SK-N-SH (cell line): Measurements from ENCODE around the gene SZT2. TPM values are rescaled to one million over a fixed set of nuclear protein-coding genes. Genes with fewer than 3 reads are reported as not detected.

Experiments used
- CTCF ChIA-PET: fragments of 300-600, 350-600 bp; formaldehyde crosslinking; extraction: SDS; loops from one replicate; lab custom pipeline; 2021; lab: Yijun Ruan, JAX
- POLR2A ChIA-PET: fragments of 350-600 bp; sonication (Branson Sonifier 250); formaldehyde crosslinking; extraction: SDS; loops from one replicate; lab custom pipeline; 2020; ENCODE audit warnings: antibody characterized with exemption, inconsistent platforms; lab: Yijun Ruan, JAX
- DNase-seq: peaks from one replicate; pipeline ENCODE4 v3.0.0; 2012
- H2AFZ ChIP-seq: fragments of 200-600 bp; sonication (generic); 2 replicates; pipeline ENCODE4 v1.8.1; 2016; ENCODE audit warnings: antibody characterized with exemption, mild to moderate bottlenecking, low read depth
- H3F3A ChIP-seq: fragments of 200-600 bp; sonication (generic); replicated peaks from 2 replicates; pipeline ENCODE3; 2016; ENCODE audit warnings: antibody characterized with exemption, mild to moderate bottlenecking; ENCODE audit not compliant: insufficient read depth
- H3K27ac ChIP-seq, 2 experiments: fragments of 200-500 bp in 1 of 2; fragments of 200-600 bp in 1 of 2; sonication (Bioruptor generic) in 1 of 2; sonication (generic), shearing (Covaris generic) in 1 of 2; 2 replicates each; pipeline versions ENCODE4 v1.5.1 to v1.6.1; 2014 to 2016; ENCODE audit warnings: low read depth in 2 of 2, inconsistent platforms in 1 of 2, low read length in 1 of 2, mild to moderate bottlenecking in 1 of 2, mixed read lengths in 1 of 2
- H3K27me3 ChIP-seq: fragments of 200-600 bp; sonication (generic), shearing (Covaris generic); 2 replicates; pipeline ENCODE4 v1.6.1; 2016; ENCODE audit warnings: mixed run types; ENCODE audit not compliant: insufficient read depth
- H3K36me3 ChIP-seq, 2 experiments: fragments of 200-500 bp in 1 of 2; fragments of 200-600 bp in 1 of 2; sonication (Bioruptor generic) in 1 of 2; sonication (generic) in 1 of 2; replicated peaks in 1 of 2; 2 replicates each; pipeline versions ENCODE3 to v1.5.1; 2014 to 2016; ENCODE audit warnings: low read length in 1 of 2, mild to moderate bottlenecking in 1 of 2; ENCODE audit not compliant: insufficient read depth in 2 of 2, control insufficient read depth in 1 of 2
- H3K4me1 ChIP-seq, 2 experiments: fragments of 200-500 bp in 1 of 2; fragments of 200-600 bp in 1 of 2; sonication (Bioruptor generic) in 1 of 2; sonication (generic), shearing (Covaris generic) in 1 of 2; 2 replicates each; pipeline versions ENCODE4 v1.5.1 to v1.6.1; 2014 to 2016; ENCODE audit warnings: low read depth in 1 of 2, low read length in 1 of 2, mixed run types in 1 of 2; ENCODE audit not compliant: insufficient read depth in 2 of 2, control insufficient read depth in 1 of 2
- H3K4me2 ChIP-seq: fragments of 200-600 bp; sonication (generic), shearing (Covaris generic); 2 replicates; pipeline ENCODE4 v1.6.1; 2017; ENCODE audit warnings: mixed run types
- H3K4me3 ChIP-seq, 2 experiments: fragments of 200-500 bp in 1 of 2; fragments of 200-600 bp in 1 of 2; sonication (Bioruptor generic) in 1 of 2; sonication (generic), shearing (Covaris generic) in 1 of 2; 2 replicates each; pipeline versions ENCODE4 v1.5.1 to v1.8.1; 2014 to 2016; ENCODE audit warnings: low read depth in 2 of 2, inconsistent platforms in 1 of 2, low read length in 1 of 2, mild to moderate bottlenecking in 1 of 2, mixed read lengths in 1 of 2, moderate library complexity in 1 of 2
- H3K79me2 ChIP-seq: fragments of 200-600 bp; sonication (generic); 2 replicates; pipeline ENCODE4 v1.8.1; 2017; ENCODE audit warnings: mild to moderate bottlenecking; ENCODE audit not compliant: insufficient read depth
- H3K9ac ChIP-seq: fragments of 200-600 bp; sonication (generic); 2 replicates; pipeline ENCODE4 v1.6.1; 2017; ENCODE audit warnings: mixed run types
- H3K9me2 ChIP-seq: fragments of 200-600 bp; sonication (generic); 2 replicates; pipeline ENCODE4 v1.6.1; 2017; ENCODE audit warnings: mixed run types
- H3K9me3 ChIP-seq: fragments of 200-600 bp; sonication (generic); 2 replicates; pipeline ENCODE4 v1.6.1; 2017; ENCODE audit warnings: mixed run types, mild to moderate bottlenecking, moderate library complexity
- H4K20me1 ChIP-seq: fragments of 200-600 bp; sonication (generic); 2 replicates; pipeline ENCODE4 v1.6.1; 2017; ENCODE audit warnings: mild to moderate bottlenecking, mixed run types; ENCODE audit not compliant: insufficient read depth
- CTCF ChIP-seq: fragments of 200-600 bp; sonication (generic); IDR thresholded peaks from 2 replicates; pipeline ENCODE4 v1.6.1; 2017; ENCODE audit warnings: antibody characterized with exemption, mild to moderate bottlenecking, moderate library complexity
- EZH2phosphoT487 ChIP-seq: fragments of 200-600 bp; sonication (generic); IDR thresholded peaks from 2 replicates; pipeline ENCODE4 v1.6.1; 2017; ENCODE audit warnings: low read depth, mixed run types, mild to moderate bottlenecking, antibody characterized with exemption, moderate library complexity, borderline replicate concordance
- FOXM1 ChIP-seq: IDR thresholded peaks from 2 replicates; pipeline ENCODE4 v1.4.0; 2012; ENCODE audit warnings: low read depth, mild to moderate bottlenecking
- MXI1 ChIP-seq: IDR thresholded peaks from 2 replicates; pipeline ENCODE4 v1.6.1; 2012; ENCODE audit warnings: mild to moderate bottlenecking, low read depth, low read length, improper control_type of control experiment
- NFIC ChIP-seq: IDR thresholded peaks from 2 replicates; pipeline ENCODE4 v1.4.0; 2012; ENCODE audit warnings: borderline replicate concordance
- RCOR1 ChIP-seq: fragments of 150-350 bp; IDR thresholded peaks from 2 replicates; pipeline ENCODE4 v1.6.1; 2017; ENCODE audit warnings: antibody characterized with exemption, low read length
- USF1 ChIP-seq: IDR thresholded peaks from 2 replicates; pipeline ENCODE4 v1.4.0; 2012; ENCODE audit warnings: low read depth, borderline replicate concordance
- WGBS: methylation state at CpG from one replicate; pipeline ENCODE4 v1.1.6; 2017; ENCODE audit warnings: low lambda C conversion rate; 5-methylcytosine and 5-hydroxymethylcytosine counted together
- polyA plus RNA-seq, 3 experiments: library from polyadenylated mRNA; depleted of rRNA; stranded (reverse); fragments of >200 nt; gene quantifications; 2 replicates each; pipeline ENCODE4 v1.2.3, GENCODE V29; 2012

The SZT2 gene
- polyA plus RNA-seq, 1 of the 3 experiments (the other 2 are of a cell fraction): 12.9 TPM

- H3K9me3 ChIP-seq: no peaks in the 10 kb centered on the region
- ChIA-PET CTCF (no interaction called here), POLR2A (no interaction called here)
- H3F3A ChIP-seq: peaks cover 41% of the 10 kb centered on the region
- H3K9me2 ChIP-seq: no peaks in the 10 kb centered on the region
- H3K27me3 ChIP-seq: no peaks in the 10 kb centered on the region
- H3K36me3 ChIP-seq: peaks cover 34 to 38% of the 10 kb centered on the region in 2 experiments
- peaks cover 82% of the 10 kb centered on the region for H3K79me2 ChIP-seq
- H3K4me2 ChIP-seq: peak overlapping the region; percentile 81
- H3K4me3 ChIP-seq: peak overlapping the region; percentile 66 to 73
- H4K20me1 ChIP-seq: no peaks in the 10 kb centered on the region
- peaks cover 13 to 15% of the 10 kb centered on the region in 2 experiments; a peak in 3 of 4 replicates for H3K4me1 ChIP-seq
- H2AFZ ChIP-seq: no peak overlapping the region
- 48% methylated on average over 4 of the region's 5 CpGs for WGBS
- no peak overlapping the region for H3K27ac ChIP-seq
- DNase-seq: no peak
- no peak for TF ChIP-seq CTCF
- TF ChIP-seq NFIC: no peak
- TF ChIP-seq RCOR1: no peak
- TF ChIP-seq EZH2phosphoT487: no peak
- TF ChIP-seq USF1: no peak
- H3K9ac ChIP-seq: peak overlapping the region; percentile 75
Measured at GRCh38 chr1:43366601-43367025, 23.1 kb upstream of the SZT2 start.

GRCh38 chr1:43367026-43367903, 22.4 kb upstream of the SZT2 start:
- peak; percentile 74 for DNase-seq
- no peak overlapping the region for H2AFZ ChIP-seq
- CTCF ChIA-PET: interaction anchor here (1.7 kb wide), 1 partner anchor 9 kb away, joined by 9 read pairs; the partner anchor contains the start of gene CDC20
- peaks cover 12 to 13% of the 10 kb centered on the region in 2 experiments; a peak in 3 of 4 replicates for H3K4me1 ChIP-seq
- peaks cover 43% of the 10 kb centered on the region for H3F3A ChIP-seq
- peak overlapping the region; percentile 75 for H3K9ac ChIP-seq
- no peaks in the 10 kb centered on the region for H3K9me2 ChIP-seq
- H3K79me2 ChIP-seq: peaks cover 76% of the 10 kb centered on the region
- WGBS: 7% methylated on average over 22 of the region's 48 CpGs
- H3K27ac ChIP-seq: peak overlapping the region; percentile 74 to 80
- no peaks in the 10 kb centered on the region for H3K27me3 ChIP-seq
- no peaks in the 10 kb centered on the region for H3K9me3 ChIP-seq
- H3K4me2 ChIP-seq: peak overlapping the region; percentile 81
- H4K20me1 ChIP-seq: no peaks in the 10 kb centered on the region
- POLR2A ChIA-PET: interaction anchor here (1.8 kb wide), 1 partner anchor 9 kb away, joined by 8 read pairs; the partner anchor contains the start of gene CDC20
- H3K4me3 ChIP-seq: peak overlapping the region; percentile 66 to 73
- peaks cover 28 to 32% of the 10 kb centered on the region in 2 experiments for H3K36me3 ChIP-seq
- TF ChIP-seq MXI1 (0 out of 2 replicates have a peak, but pooled peaks have one; percentile 23), FOXM1 (no peak)
